Renal cortical epithelial cell (primary cell): ENCODE data around the gene MISP. TPM values are rescaled to one million over a fixed set of nuclear protein-coding genes. Genes with fewer than 3 reads are reported as not detected.
"Not testable (repeated sequence)": the region's sequence is repeated elsewhere in the genome, so short reads cannot be mapped to it uniquely, and the experiment has no call there.

Source experiments
- DNase-seq: peaks from one replicate; pipeline ENCODE4 v3.0.0-alpha.2; 2011; ENCODE audit warnings: low read depth
- total RNA-seq: library from RNA; depleted of rRNA; stranded (reverse); fragments of >200 nt; gene quantifications from 2 replicates; pipeline ENCODE4 v1.2.3, GENCODE V29; 2014

MISP gene, protein sequence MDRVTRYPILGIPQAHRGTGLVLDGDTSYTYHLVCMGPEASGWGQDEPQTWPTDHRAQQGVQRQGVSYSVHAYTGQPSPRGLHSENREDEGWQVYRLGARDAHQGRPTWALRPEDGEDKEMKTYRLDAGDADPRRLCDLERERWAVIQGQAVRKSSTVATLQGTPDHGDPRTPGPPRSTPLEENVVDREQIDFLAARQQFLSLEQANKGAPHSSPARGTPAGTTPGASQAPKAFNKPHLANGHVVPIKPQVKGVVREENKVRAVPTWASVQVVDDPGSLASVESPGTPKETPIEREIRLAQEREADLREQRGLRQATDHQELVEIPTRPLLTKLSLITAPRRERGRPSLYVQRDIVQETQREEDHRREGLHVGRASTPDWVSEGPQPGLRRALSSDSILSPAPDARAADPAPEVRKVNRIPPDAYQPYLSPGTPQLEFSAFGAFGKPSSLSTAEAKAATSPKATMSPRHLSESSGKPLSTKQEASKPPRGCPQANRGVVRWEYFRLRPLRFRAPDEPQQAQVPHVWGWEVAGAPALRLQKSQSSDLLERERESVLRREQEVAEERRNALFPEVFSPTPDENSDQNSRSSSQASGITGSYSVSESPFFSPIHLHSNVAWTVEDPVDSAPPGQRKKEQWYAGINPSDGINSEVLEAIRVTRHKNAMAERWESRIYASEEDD
- total RNA-seq, result 6.2 and 48.4 TPM in 2 replicates

DNA sequence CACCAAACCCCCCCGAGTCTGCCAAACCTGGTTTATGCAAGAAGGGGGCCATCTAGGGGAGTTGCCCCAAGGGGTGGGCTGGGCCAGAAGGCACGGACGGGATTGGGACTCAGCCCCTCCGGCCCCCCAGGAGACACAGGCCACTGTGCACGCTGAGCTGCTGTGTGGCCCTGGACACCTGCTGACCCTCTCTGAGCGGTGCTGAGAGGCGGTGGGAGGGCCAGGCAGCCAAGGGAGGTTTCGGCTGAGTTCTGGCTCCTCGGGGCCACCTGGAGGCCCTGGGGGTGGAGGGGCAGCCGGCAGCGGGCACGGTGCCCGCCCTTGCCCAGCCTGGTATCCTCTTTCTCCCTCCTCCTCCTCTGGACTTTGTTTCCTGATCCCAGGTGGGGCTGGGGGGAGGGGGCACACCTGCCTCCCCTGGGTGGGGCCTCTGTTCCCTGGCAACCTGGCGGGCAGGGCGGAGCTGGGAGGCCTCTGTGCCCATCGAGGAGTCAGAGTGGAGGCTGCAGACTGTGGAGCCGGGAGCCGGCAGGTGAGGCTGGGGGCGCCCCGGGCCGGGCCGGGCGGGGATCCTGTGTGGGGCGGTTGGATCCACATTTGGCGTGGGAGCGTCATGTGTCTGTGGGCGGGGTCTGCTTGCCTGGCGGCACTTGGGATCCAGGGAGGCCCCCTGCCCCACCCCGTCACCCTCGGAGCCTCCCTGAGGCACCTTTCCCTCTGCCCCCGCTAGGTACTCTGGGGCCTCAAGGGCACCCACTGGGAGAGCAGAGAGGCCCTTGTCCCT is at the start of gene MISP:
Gene MISP (plus strand): TSS at position 473 of the 784 bp plus-strand sequence. CDS start 5,835 bp downstream, outside the sequence.
- no peak for DNase-seq

DNA sequence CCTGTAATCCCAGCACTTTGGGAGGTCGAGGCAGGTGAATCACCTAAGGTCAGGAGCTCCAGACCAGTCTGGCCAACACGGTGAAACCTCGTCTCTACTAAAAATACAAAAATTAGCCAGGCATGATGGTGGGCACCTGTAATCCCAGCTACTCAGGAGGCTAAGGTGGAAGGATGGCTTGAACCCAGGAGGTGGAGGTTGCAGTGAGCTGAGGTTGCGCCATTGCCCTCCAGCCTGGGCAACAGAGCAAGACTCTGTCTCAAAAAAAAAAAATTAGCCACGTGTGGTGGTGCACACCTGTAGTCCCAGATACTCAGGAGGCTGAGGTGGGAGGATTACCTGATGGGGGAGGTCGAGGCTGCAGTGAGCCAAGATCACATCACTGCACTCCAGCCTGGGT is 48.1 kb upstream of the MISP start:
- DNase-seq, result not testable (repeated sequence)

DNA sequence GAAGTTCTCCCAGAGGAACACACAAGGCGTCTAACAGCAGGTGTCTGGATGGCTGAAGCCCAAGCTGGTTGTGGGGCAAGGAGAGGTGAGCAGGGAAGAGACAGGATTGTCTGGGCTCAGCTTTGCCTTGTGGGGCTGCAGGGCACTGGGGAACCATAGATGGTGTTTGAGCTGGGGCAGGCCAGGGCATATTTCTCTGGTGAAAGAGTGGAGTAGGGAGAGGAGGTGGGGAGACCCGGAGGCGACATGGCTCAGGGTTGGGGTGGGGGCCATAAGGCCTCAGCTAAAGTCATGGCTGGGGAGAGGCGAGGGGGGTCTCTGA is 47.6 kb upstream of the MISP start:
- DNase-seq, result no peak

DNA sequence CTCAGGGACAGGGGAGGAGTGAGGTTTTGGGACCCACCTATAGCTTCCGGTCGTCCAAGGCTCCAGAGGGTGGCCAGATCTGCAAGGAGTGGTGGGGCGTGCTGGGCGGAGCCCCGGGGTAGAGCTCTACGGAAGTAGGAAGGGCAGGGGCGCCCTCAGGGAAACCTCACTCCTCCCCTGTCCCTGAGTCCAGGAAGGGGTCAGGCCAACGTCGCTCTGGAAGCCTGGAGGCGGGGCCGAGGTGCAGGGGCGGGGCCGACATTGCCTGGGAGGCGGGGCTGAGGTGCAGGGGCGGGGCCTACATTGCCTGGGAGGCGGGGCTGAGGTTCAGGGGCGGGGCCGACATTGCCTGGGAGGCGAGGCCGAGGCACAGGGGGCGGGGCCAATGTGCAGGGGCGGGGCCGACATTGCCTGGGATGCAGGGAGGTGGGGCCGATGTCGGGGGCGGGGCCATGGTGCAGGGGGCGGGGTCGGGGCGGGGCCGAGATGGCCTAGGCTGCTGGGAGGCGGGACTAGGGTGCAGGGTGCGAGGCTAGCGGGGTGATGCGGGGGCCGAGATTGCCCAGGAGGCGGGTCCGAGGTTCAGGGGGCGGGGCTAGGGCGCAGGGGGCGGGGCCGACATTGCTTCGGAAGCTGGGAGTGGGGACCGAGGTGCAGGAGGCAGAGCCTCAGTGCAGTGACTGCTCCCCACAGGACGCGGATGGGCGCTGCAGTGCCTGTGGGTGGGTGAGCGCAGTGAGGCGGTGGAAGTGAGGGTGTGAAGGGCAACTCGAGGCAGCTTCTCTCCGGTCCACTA is 47.1 kb upstream of the MISP start:
- DNase-seq, result peak; percentile 27

DNA sequence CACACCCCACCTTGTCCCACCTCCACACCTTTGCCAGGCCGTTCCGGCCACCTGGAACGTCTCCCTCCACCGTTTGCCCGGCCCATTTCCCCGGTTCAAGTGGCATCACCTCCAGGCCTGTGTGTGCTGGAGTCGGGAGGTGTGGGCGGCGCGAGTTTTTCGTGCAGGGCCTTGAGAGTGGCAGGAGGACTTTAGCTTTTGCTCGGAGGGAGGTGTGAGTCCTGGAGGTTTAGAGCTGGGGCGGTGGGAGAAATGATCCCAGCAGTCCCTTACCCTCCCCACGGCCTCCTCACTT is 46.5 kb upstream of the MISP start:
- DNase-seq, result no peak

DNA sequence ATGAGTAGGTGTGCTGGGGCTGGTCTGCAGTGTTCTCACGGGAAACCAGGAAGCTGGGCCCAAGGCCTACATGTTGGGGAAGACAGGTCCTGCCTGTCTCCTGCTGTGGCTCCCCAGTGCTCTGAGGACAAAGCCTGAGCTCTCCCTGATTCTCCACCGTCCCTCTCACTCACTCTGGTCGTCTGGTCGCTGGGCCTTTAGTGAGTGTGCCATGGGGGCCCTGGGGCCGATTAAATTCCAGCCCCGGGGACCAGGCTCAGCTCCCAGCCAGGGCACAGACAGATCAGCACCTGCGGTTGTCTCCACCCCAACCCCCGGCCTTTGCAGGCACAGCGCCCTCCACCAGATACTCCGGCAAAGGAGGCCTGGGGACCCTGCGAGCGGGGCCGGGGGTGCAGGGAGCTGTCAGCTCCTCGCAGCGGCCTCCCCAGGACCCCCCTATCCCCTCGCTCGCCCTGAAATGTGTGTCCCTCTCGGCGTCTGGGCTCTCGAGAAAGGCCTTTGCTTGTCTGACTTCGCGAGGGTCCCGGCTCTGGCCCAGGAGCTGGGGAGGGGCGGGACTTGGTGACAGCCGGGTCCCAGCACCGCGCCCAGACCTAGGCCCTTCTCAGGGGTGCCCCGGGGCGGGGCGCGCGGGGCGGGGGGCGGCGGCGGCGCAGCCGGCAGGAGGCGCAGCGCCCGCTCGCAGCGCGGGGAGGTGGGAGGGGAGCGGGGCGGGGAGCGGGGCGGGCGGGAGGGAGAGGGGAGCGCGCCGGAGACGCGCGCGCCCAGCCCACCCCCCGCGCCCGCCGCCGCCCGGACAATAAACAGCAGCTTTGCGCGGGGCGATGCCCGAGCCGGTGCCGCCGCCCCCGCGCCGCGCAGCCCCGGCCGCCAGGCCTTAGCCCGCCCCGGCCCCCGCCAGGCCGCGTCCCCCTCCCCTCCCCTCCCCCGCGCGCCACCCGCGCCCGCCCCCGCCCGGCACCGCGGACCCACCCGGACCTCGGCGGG is 42.5 kb upstream of the MISP start, which contains the start of gene PALM:
Gene PALM (plus strand): TSS at position 782 of the 990 bp plus-strand sequence. CDS start 212 bp downstream, outside the sequence.
- no peak for DNase-seq

DNA sequence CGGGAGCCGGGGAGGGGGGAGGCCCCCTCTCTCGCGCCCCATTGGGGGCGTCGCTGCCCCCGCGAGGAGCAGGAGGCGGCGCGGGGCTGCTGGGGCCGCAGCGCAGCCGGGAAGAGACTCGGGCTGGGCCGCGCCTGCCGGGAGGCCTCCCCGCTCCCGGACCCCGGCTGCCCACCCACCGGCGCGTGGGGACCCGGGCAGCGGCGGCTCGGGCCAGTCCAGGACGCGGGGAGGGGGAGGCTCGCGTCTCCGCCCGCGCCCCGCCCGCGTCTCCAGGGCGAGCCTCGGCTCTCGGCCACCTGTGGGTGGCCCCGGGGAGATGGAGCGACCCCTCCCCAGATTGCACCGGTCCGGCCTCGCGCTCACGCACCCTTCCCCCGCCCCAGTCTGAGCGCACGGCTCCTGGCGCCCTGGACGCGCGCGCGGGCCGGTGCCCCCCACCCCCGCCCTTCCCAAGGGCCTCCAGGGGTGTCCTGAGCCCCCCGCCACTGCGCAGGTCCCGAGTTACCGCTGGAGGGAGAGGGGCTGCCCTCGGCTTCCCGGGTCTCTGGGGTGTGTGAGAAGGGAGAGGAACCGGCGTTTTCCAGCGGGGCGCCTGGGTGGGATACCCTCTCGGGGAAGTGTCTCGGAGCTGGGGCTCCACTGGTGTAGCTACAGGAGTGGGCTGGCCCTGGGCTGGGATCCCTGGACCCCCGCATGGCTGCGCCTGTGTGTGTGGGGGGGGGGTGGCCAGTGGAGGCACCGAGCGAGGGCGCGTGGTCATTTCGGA is 41.5 kb upstream of the MISP start:
- no peak for DNase-seq

DNA sequence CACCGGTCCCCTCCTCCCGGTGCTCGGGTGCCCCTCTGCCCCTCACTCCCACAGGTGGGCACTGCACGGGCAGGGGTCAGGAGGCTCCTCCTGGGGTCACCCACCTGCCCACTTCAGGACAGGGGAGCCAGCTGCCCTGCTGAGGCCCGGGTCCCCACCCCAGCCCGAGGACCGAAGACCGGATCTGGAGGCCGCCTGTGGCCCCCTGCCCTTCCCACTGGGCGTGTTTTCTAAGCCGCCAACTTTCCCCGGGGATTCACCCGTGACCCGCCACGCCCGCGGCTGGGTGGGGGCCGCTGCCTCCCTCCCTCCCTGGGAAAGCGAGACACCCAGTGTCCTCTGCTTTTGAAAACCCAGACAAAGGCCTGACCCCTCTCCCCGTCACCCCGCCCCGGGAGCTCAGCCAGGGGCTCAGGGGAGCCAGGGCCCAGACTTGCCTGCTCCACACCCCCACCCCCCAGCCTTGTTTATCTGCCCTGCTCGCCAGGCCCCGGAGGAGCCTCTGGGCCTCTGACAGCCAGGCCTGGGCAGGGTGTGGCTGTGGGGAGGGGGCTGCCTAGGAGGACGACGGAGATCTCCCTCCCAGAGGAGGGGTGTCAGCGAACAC is 40.8 kb upstream of the MISP start:
- DNase-seq, result no peak

DNA sequence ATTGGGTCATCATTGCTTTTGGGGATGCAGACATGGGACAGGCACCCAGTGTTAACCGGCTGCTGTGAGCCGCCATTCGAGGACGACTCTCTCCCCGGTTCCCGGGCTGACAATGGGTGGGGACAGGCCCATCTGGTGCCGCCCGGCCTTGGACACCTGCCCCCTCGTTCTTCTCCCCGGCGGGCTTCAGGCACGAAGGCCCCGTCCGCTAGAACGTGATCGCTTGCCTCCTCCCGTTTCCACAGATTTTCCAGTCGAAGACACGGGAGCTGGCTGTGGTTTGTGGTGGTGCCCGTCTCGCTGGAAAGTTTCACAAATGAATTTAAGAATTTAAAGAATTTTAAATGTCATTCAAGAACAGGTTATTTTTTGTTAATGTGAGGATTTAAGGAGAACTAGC is 40.1 kb upstream of the MISP start:
- peak; percentile 21 for DNase-seq

DNA sequence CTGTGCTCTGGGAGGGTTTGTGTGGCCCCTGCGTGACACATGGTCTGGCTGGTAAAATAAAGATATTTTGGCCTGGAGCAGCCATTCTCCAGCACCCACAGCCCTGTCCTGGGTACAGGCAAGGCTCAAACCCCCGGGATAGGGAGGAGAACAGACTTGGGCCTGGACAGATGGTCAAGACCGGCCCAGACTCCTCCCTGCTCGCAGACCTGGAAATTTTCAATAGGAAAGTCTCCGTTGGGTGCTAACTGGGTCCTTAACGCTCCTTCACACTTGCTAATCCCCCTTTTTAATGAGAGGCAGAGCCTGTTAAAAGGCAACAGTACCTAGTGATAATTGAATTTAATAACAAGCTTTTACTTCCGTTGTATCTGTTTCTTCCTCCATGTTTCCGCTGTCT is 39.7 kb upstream of the MISP start:
- no peak for DNase-seq

DNA sequence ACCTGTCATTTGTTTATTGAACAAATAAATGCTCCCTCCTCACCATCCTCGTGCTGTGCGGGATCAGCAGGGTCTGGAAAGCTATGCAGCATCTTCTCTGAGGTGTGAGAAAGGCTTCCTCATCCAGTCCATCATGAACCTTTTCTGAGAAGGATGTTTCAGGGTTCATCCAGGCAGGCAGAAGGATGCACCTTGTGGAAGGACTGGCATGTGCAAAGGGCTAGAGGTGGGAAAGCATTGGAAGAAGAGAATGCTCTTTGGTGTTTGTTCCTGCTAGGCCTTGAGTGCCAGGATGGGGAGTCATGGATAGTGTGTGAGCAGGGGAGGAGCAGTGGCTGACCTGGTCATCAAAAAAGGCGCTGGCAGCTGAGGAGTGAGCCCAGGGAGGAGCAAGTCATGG is 35.6 kb upstream of the MISP start:
- DNase-seq, result no peak

DNA sequence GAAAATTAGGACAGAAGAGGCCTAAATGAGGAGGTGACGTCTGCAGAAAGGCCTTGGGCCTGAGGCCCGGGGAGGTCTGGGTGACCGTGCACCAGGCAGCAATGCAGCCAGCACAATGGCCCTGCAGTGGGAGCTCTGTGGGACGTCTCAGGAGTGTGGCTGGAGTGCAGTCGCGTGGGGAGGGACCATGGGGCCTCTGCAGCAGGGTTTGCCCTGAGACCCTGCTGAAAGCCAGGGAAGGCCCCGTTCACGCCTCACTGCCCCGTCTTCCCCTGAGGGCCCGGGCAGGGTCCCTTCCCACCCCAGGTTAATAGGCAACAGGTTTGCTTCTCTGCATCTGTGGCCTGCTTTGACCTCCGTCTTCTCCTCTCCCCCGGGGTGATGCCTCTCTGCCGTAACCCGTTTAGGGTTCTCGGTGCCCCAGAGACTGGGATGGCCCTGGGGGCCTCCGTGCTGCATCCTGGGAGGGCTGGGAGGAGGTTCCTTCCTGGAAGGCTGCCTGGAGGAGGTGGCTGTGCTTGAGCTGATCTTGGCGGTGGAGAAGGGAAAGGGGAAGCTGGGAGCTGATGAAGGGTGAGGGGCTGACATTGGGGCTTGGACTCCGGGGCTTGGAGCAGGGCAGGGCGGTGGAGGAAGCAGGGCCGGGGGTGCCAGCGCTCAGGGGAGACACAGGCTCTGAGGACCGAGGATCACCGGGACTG is 32.5 kb upstream of the MISP start:
- no peak for DNase-seq

DNA sequence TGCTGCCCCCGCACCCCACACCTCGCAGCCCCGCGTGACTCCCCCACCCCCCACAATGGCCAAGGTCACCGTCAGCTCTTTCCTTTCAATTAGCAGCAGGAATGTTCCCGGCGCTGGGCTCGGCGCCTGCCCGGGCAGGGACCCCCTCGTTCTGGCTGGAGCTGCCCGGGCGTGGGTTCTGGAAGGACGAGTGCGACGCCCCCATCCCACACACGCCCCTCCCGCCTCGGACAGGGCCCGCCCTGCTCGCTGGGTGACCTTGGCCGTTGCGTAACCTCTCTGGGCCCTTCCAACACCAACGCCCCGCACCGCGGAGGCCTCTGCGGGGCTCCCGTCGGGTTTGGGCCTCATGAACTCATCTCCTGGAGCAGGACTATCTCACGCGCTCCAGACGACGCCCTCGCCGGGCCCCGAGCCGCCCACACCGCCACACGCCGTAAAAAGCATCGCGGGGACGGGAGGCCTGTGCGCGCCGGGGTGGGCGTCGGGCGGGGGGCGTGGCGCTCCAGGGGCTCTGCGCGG is 31.9 kb upstream of the MISP start:
- DNase-seq, result no peak

DNA sequence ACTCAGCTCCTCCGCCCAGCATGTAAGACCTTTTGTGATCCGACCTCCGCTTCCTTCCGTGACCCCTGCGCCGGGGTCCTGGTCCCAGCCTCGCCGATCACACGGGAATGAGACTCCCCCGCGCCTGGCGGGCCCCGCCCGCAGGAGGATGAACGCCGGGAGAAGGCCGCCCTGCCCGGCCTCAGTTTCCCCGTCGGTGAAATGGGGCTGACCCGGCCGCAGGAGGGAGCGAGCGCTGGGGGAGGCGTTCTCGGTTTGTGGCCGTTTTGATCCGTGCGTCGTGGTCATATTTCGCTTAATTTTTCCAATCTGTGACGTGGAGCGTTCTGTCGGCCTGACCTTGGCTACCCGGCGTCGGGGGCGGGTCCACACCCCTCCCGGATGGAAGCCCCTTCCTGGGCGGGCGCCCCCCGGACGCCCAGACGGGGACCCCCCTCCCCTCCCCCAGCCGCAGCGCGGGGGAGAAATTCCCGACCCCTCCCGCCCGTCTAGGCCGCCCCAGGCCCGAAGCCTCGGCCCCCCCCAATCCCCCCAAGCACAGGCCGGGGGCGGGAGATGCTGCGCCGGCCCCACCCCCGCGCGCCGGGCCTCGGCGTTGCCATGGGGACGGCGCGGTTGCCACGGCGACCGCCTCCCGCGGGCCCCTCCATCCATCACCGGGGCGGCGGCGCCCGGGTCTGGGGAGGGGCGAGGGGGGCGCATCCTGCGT is 31.1 kb upstream of the MISP start:
- DNase-seq, result no peak

DNA sequence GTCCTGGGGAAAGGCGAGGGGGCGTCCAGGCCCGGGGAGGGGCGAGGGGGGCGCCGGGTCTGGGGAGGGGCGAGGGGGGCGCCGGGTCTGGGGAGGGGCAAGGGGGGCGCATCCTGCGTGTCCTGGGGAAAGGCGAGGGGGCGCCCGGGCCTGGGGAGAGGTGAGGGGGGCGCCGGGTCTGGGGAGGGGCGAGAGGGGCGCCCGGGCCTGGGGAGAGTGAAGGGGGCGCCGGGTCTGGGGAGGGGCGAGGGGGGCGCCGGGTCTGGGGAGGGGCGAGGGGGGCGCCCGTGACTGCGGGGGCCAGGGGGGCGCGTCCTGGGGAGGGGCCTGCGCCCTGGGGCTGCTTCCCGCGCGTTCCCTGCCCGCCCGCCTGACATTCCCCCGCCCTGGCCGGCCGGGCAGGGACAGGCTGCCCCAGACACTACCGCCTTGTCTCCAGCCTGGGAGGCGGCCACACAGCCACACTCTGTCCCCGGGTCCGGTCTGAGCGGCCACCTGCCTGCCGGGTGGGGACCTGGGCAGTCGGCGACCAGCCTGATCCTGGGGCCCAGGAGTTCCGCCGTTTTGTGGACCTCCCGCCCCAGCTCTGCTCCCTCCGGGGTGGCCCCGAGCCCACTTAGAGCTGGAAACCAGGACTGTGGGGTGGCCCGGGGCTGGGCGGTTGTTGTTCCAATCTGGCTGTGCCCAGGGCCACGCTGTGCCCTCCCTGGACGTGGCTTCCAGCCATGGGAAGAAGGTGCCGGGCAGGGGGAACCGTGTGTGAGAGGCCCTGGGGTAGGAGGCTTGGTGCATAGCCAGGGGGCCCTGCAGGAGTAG is 30.4 kb upstream of the MISP start:
- no peak for DNase-seq

DNA sequence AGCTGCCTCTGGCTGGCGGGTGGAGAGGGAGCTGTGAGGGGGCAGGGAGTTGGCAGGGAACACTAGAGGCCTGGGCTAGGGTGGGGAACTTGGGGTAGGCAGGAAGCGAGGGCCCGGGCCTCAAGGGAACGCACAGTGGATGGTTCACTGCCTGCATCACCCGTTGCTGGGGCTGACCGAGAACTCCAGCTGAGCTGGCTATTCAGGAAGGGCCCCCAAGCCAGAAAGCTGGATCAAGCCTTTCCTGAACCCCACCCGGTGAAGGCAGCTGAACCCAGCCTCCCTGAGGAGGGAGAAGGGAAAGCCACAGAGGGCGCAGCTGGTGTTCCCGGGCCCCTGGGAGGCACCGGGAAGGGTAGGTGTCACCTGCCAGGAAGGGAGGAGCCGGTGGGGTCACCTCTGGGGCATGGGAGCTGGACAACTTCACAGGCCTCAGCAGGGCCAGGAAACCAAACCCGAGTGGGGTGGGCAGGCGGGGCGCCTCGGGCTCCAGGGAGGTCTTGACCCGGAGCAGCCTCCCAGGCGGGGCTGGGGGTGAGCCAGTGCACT is 28.3 kb upstream of the MISP start:
- no peak for DNase-seq

DNA sequence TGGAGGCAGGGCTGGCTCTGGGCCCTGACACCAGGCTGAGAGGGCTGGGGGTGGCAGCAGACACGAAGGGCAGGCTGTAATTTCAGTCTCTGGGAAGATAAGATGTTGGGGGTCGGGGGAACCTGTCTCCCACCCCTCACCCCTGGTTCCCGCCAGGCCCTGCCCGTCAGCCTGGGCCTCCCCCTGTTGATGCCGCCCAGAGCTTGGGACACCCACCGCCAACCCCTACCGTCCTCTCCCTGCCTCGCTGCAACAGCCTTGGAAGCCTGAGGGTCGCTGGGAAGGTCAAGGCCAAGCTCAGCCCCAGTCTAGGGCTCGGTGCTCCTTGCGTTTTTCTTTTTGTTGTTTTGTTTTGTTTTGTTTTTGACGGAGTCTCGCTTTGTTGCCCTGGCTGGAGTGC is 27.7 kb upstream of the MISP start:
- DNase-seq, result no peak
